Measurements from ENCODE around the gene GALNTL6.

Gene GALNTL6

DNA sequence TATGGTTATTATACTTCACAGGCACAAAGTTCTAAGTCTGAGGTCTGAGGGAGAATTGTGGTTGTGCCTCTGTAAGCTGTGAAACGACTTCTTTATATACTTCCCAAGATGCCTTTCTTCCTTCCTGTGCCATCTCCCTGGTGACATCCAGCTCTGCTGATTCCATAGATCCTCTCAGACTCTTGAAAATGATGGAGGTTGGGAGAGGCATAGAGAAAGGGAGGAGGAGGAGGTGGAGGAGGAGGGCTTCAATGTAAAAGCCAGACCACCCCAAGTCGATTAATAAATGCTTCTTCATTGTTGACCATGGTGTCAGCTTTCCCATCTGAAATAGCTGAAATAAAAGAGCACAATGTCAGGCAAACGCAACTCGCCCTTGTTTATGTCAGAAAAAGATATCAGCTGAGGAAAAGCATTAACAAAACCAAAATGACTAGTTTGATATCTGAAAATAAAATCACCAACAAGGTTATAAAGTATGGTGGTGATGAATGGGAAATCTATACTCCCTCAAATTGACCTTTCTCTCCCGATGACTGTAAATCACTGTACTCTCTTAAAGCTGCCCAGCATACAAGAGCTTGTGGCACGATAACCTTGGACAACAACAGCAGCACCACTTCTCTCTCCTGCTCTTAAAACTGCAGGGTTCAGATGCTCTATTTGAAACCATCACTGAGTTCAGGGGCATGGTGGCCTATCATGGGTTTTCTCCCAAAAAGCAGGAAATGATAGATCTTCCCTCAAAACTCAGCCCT lies 1125.0 kb downstream of the GALNTL6 start:
- Histone ChIP-seq H3K4me3 (ENCODE audit: insufficient read length, low read depth) (no peak overlapping the region), H3K9ac (ENCODE audit: insufficient read length, low read depth) (no peak overlapping the region), H3K9me3 (ENCODE audit: insufficient read depth, low read length) (no peaks in the 10 kb centered on the region), H3K4me1 (ENCODE audit: insufficient read depth, insufficient read length) (no peaks in the 10 kb centered on the region), H3K36me3 (ENCODE audit: insufficient read depth, insufficient read length, low read length) (no peaks in the 10 kb centered on the region), H3K27me3 (ENCODE audit: insufficient read depth, insufficient read length) (no peaks in the 10 kb centered on the region)
- DNase-seq (ENCODE audit: low read depth, low spot score) = no peak
- TF ChIP-seq ZNF274 (IDR thresholded peaks at IDR 0.05; ENCODE audit: low read depth, low read length) (no peak), SUZ12 (IDR thresholded peaks at IDR 0.05; ENCODE audit: extremely low read depth, insufficient read depth, insufficient read length) (no peak), YY1 (IDR thresholded peaks at IDR 0.05; ENCODE audit: insufficient read depth, insufficient read length) (no peak)

DNA sequence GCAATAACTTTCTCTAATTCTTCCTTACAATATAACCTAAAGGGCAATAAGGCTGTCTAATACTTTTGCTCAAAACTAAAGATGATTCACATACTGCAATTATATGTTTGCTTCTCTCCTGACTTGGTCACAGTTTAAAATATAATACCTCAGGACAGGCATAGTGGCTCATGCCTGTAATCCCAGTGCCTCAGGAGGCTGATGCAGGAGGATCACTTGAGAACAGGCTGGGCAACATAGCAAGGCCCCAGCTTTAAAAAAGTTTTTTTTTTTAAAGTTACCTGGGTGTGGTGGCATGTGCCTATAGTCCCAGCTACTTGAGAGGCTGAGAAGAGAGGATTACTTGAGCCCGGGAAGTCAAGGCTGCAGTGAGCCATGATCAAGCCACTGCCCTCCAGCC lies 1125.7 kb downstream of the GALNTL6 start:
- TF ChIP-seq ZNF274 (IDR thresholded peaks at IDR 0.05; ENCODE audit: low read depth, low read length) (no peak), SUZ12 (IDR thresholded peaks at IDR 0.05; ENCODE audit: extremely low read depth, insufficient read depth, insufficient read length) (no peak), YY1 (IDR thresholded peaks at IDR 0.05; ENCODE audit: insufficient read depth, insufficient read length) (no peak)
- Histone ChIP-seq H3K9ac (ENCODE audit: insufficient read length, low read depth) (no peak overlapping the region), H3K4me3 (ENCODE audit: insufficient read length, low read depth) (no peak overlapping the region), H3K4me1 (ENCODE audit: insufficient read depth, insufficient read length) (no peaks in the 10 kb centered on the region), H3K9me3 (ENCODE audit: insufficient read depth, low read length) (no peaks in the 10 kb centered on the region), H3K36me3 (ENCODE audit: insufficient read depth, insufficient read length, low read length) (no peaks in the 10 kb centered on the region), H3K27me3 (ENCODE audit: insufficient read depth, insufficient read length) (no peaks in the 10 kb centered on the region)
- DNase-seq (ENCODE audit: low read depth, low spot score) = no peak

DNA sequence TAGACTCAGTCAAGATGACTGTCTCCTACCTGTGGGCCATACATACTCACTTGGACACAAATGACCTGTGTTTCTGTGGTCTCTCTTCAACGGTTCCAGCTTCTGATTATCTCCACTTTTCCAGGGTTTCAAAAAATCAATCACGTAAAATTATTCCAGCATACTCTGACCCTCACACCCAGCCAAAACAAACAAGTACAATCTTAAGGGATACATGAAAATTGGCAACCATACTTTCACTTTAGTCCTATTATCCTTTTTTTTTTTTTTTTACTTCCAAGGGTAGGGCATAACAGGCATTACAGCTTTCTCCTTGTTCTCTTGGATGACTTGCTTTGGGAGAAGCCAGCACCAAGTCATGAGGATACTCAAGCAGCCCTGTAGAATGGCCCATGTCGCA lies 1129.6 kb downstream of the GALNTL6 start:
- Histone ChIP-seq H3K4me3 (ENCODE audit: insufficient read length, low read depth) (no peak overlapping the region), H3K4me1 (ENCODE audit: insufficient read depth, insufficient read length) (no peaks in the 10 kb centered on the region), H3K9me3 (ENCODE audit: insufficient read depth, low read length) (no peaks in the 10 kb centered on the region), H3K36me3 (ENCODE audit: insufficient read depth, insufficient read length, low read length) (no peaks in the 10 kb centered on the region), H3K27me3 (ENCODE audit: insufficient read depth, insufficient read length) (no peaks in the 10 kb centered on the region), H3K9ac (ENCODE audit: insufficient read length, low read depth) (no peak overlapping the region)
- no peak for DNase-seq (ENCODE audit: low read depth, low spot score)
- no peak for TF ChIP-seq ZNF274 (IDR thresholded peaks at IDR 0.05; ENCODE audit: low read depth, low read length)
- no peak for TF ChIP-seq YY1 (IDR thresholded peaks at IDR 0.05; ENCODE audit: insufficient read depth, insufficient read length)
- no peak for TF ChIP-seq SUZ12 (IDR thresholded peaks at IDR 0.05; ENCODE audit: extremely low read depth, insufficient read depth, insufficient read length)

DNA sequence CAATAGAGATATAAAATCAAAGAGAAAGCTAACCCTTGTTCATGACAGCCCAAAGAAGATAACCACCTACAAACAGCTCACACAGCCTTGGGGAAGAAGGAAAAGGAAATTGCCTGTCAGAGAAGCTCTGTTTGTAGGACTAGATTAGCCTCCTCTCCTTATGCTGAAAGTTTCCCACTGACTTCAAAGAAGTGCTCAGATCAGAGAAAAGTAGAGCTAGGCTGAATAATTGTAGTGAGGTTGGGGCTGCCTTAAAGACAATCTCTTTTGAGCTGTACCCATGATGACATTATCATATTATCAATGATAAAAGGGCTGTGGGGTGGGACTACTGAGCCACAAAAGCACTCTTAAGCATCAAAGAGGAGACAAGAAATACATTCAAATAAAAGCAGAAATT lies 1132.4 kb downstream of the GALNTL6 start:
- Histone ChIP-seq H3K36me3 (ENCODE audit: insufficient read depth, insufficient read length, low read length) (no peaks in the 10 kb centered on the region), H3K9me3 (ENCODE audit: insufficient read depth, low read length) (no peaks in the 10 kb centered on the region), H3K9ac (ENCODE audit: insufficient read length, low read depth) (no peak overlapping the region), H3K4me1 (ENCODE audit: insufficient read depth, insufficient read length) (no peaks in the 10 kb centered on the region), H3K27me3 (ENCODE audit: insufficient read depth, insufficient read length) (no peaks in the 10 kb centered on the region), H3K4me3 (ENCODE audit: insufficient read length, low read depth) (no peak overlapping the region)
- no peak for DNase-seq (ENCODE audit: low read depth, low spot score)
- no peak for TF ChIP-seq SUZ12 (IDR thresholded peaks at IDR 0.05; ENCODE audit: extremely low read depth, insufficient read depth, insufficient read length)
- no peak for TF ChIP-seq YY1 (IDR thresholded peaks at IDR 0.05; ENCODE audit: insufficient read depth, insufficient read length)

DNA sequence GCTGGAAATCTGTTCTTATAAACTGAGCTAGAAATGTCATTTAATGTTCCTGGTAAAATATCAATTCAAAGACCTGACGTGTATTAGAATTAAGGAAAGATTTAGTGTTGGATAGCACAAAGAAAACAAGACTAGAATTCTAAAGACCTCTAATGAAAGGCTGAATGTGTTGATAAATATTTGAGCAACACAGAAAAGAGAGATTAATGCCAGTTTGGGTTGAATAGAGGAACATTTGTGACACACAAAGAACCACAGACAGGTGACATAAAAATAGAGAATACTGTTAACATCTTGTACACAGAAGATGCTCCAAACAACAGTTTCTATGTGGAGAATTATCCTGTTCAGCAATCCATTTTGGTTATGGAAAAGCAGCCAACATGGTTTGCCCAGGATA lies 1133.3 kb downstream of the GALNTL6 start:
- no peak for TF ChIP-seq YY1 (IDR thresholded peaks at IDR 0.05; ENCODE audit: insufficient read depth, insufficient read length)
- TF ChIP-seq SUZ12 (IDR thresholded peaks at IDR 0.05; ENCODE audit: extremely low read depth, insufficient read depth, insufficient read length) = no peak
- no peak for TF ChIP-seq ZNF274 (IDR thresholded peaks at IDR 0.05; ENCODE audit: low read depth, low read length)
- H3K9ac ChIP-seq (ENCODE audit: insufficient read length, low read depth) = no peak overlapping the region
- no peaks in the 10 kb centered on the region for H3K4me1 ChIP-seq (ENCODE audit: insufficient read depth, insufficient read length)
- H3K36me3 ChIP-seq (ENCODE audit: insufficient read depth, insufficient read length, low read length) = no peaks in the 10 kb centered on the region
- H3K4me3 ChIP-seq (ENCODE audit: insufficient read length, low read depth) = no peak overlapping the region
- no peak for DNase-seq (ENCODE audit: low read depth, low spot score)
- H3K9me3 ChIP-seq (ENCODE audit: insufficient read depth, low read length) = no peaks in the 10 kb centered on the region
- no peaks in the 10 kb centered on the region for H3K27me3 ChIP-seq (ENCODE audit: insufficient read depth, insufficient read length)

DNA sequence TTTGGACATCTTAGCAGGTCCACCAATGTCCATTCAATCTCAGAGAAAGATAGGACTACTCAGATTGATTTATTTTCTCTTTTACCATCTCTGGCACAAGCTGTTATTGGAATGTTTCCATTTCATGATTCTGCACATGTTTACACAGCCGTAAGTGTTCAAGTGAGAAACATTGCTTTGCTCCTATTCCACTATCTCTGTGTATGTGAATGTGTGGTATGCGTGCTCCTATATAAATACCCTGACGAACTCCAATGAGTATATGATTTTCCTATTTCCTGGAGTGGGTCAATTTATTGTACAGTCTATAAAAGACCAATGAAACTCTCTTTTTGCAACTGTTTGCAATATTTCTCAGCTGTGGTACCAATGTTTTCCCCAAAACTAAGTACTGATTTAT lies 1134.4 kb downstream of the GALNTL6 start:
- no peak for DNase-seq (ENCODE audit: low read depth, low spot score)
- H3K4me1 ChIP-seq (ENCODE audit: insufficient read depth, insufficient read length) = no peaks in the 10 kb centered on the region
- no peaks in the 10 kb centered on the region for H3K27me3 ChIP-seq (ENCODE audit: insufficient read depth, insufficient read length)
- H3K9ac ChIP-seq (ENCODE audit: insufficient read length, low read depth) = no peak overlapping the region
- TF ChIP-seq ZNF274 (IDR thresholded peaks at IDR 0.05; ENCODE audit: low read depth, low read length) = no peak
- no peak for TF ChIP-seq YY1 (IDR thresholded peaks at IDR 0.05; ENCODE audit: insufficient read depth, insufficient read length)
- TF ChIP-seq SUZ12 (IDR thresholded peaks at IDR 0.05; ENCODE audit: extremely low read depth, insufficient read depth, insufficient read length) = no peak
- H3K36me3 ChIP-seq (ENCODE audit: insufficient read depth, insufficient read length, low read length) = no peaks in the 10 kb centered on the region
- H3K4me3 ChIP-seq (ENCODE audit: insufficient read length, low read depth) = no peak overlapping the region
- no peaks in the 10 kb centered on the region for H3K9me3 ChIP-seq (ENCODE audit: insufficient read depth, low read length)

DNA sequence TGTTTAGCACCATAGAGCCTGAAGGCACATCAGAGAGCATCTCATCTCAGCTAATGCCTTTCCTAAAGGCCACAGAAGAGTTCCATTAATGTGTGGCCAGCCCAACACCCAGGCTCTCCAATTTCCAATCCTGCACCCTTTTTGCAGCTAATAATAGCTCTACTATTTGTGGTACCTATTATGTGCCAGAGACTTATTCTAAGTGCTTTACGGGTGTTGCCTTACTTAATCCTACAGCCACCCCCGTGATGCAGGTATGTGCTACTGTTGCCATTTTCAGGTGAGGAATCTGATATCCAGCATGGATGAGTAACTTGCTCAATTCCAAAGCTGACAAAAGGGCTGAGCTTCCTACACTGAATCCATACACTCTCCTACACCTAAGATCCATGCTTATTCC lies 1137.8 kb downstream of the GALNTL6 start:
- Histone ChIP-seq H3K4me1 (ENCODE audit: insufficient read depth, insufficient read length) (no peaks in the 10 kb centered on the region), H3K9ac (ENCODE audit: insufficient read length, low read depth) (no peak overlapping the region), H3K27me3 (ENCODE audit: insufficient read depth, insufficient read length) (no peaks in the 10 kb centered on the region), H3K9me3 (ENCODE audit: insufficient read depth, low read length) (no peaks in the 10 kb centered on the region), H3K36me3 (ENCODE audit: insufficient read depth, insufficient read length, low read length) (no peaks in the 10 kb centered on the region), H3K4me3 (ENCODE audit: insufficient read length, low read depth) (no peak overlapping the region)
- TF ChIP-seq ZNF274 (IDR thresholded peaks at IDR 0.05; ENCODE audit: low read depth, low read length) (no peak), YY1 (IDR thresholded peaks at IDR 0.05; ENCODE audit: insufficient read depth, insufficient read length) (no peak), SUZ12 (IDR thresholded peaks at IDR 0.05; ENCODE audit: extremely low read depth, insufficient read depth, insufficient read length) (no peak)
- no peak for DNase-seq (ENCODE audit: low read depth, low spot score)
